ENCODE data around the gene NTM.

The NTM gene

DNA sequence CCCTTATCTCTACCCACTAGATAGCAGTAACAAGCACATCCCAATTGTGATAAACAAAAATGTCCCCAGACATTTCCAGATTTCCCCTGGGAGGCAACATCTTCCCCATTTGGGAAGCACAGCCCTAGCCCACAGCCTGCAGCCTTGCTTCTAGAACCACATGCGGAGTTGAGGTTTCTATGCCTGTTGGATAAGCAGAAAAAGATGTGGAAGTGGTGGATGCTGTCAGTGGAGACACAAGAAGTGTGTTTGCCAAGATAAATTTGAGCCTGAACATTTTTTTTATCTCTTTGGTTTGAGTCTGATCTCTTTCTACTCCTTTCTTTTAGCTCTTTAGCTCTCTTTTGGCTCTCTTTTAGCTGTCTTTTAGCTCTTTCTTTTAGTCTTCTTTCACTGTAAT is 884.5 kb downstream of the NTM start:
- TF ChIP-seq, protein P1, sequence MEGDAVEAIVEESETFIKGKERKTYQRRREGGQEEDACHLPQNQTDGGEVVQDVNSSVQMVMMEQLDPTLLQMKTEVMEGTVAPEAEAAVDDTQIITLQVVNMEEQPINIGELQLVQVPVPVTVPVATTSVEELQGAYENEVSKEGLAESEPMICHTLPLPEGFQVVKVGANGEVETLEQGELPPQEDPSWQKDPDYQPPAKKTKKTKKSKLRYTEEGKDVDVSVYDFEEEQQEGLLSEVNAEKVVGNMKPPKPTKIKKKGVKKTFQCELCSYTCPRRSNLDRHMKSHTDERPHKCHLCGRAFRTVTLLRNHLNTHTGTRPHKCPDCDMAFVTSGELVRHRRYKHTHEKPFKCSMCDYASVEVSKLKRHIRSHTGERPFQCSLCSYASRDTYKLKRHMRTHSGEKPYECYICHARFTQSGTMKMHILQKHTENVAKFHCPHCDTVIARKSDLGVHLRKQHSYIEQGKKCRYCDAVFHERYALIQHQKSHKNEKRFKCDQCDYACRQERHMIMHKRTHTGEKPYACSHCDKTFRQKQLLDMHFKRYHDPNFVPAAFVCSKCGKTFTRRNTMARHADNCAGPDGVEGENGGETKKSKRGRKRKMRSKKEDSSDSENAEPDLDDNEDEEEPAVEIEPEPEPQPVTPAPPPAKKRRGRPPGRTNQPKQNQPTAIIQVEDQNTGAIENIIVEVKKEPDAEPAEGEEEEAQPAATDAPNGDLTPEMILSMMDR (conservative IDR thresholded peaks at IDR 0.05; ENCODE audit: low read length) = no peak
- no peak overlapping the region for H3K4me3 ChIP-seq (ENCODE audit: low read length)
- no peak for DNase-seq (ENCODE audit: low read depth)

- H3K4me3 ChIP-seq (ENCODE audit: low read length) = no peak overlapping the region
- no peak for DNase-seq (ENCODE audit: low read depth)
- TF ChIP-seq, protein P1 (conservative IDR thresholded peaks at IDR 0.05; ENCODE audit: low read length) = no peak
Observed at GRCh38 chr11:132256528-132257279, 886.3 kb downstream of the NTM start.

DNA sequence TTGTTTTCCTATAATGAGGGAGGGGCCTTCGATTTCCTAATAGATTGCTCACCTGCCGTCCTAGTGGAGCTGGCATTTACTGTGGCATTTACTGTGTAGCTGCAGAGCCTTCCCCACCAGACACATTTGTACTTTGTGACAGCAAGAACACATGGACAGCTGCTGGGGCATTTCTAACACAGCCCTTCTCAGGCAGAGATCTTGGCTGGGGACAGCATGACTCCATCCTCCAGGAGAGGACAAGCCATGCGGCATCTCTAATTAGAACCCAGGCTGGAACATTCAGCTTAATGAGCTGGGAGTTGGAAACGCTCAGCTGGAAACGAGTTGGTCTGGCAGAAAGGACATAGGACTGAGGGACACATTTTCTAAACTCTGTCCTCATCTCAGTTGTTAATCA is 887.5 kb downstream of the NTM start:
- no peak overlapping the region for H3K4me3 ChIP-seq (ENCODE audit: low read length)
- DNase-seq (ENCODE audit: low read depth) = no peak
- TF ChIP-seq, protein P1 (conservative IDR thresholded peaks at IDR 0.05; ENCODE audit: low read length) = no peak

DNA sequence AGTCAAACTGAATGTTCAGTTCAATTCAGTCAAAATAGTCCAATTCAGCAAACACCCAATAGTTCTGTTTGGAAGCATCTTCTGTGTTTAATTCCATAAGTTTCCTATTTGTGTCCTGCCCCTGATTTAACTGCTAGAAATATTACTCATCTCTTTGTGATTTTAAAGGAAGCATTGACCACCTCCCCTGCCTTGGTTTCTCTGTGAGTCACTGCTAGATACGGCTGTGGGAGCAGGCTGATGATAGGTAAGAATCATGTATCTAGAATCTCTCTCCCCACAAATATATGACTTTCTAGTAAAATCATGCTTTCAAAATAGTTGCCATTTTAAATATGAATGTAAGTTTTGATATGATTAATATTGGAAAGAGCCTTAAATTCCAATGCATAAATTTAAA is 888.5 kb downstream of the NTM start:
- peak; percentile 21 for DNase-seq (ENCODE audit: low read depth)
- TF ChIP-seq, protein P1 (conservative IDR thresholded peaks at IDR 0.05; ENCODE audit: low read length) = no peak
- H3K4me3 ChIP-seq (ENCODE audit: low read length) = no peak overlapping the region

- H3K4me3 ChIP-seq (ENCODE audit: low read length) = no peak overlapping the region
- no peak for DNase-seq (ENCODE audit: low read depth)
- TF ChIP-seq, protein P1 (conservative IDR thresholded peaks at IDR 0.05; ENCODE audit: low read length) = no peak
Observed at GRCh38 chr11:132260636-132261035, 890.2 kb downstream of the NTM start.

- TF ChIP-seq, protein P1 (conservative IDR thresholded peaks at IDR 0.05; ENCODE audit: low read length) = no peak
- no peak for DNase-seq (ENCODE audit: low read depth)
- H3K4me3 ChIP-seq (ENCODE audit: low read length) = no peak overlapping the region
Observed at GRCh38 chr11:132263241-132263640, 892.8 kb downstream of the NTM start.

DNA sequence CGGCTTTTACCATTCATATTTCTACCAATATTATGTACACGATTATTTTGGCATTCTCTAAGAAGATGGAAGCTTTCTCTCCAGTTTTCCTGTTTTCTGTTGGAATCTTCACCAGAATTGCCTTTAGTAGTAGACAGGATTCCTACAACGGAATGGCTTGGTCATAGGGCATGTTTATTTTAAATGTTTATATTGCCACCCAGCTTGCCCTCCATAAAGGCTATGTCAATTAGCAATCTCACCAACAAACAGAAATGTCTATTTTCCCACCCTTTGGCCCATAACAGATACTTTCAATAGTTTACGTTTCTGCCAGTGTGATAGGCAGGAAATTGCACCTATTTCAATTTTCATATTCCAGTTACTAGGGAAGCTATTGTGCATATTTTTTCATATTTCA is 893.5 kb downstream of the NTM start:
- H3K4me3 ChIP-seq (ENCODE audit: low read length) = no peak overlapping the region
- DNase-seq (ENCODE audit: low read depth) = no peak
- TF ChIP-seq, protein P1 (conservative IDR thresholded peaks at IDR 0.05; ENCODE audit: low read length) = no peak
